ENCODE measurements around the gene DUSP7. TPM values are rescaled to one million over a fixed set of nuclear protein-coding genes. Genes with fewer than 3 reads are reported as not detected.

Gene DUSP7
- total RNA-seq, 1 donor from 2014 or later = 32.5 TPM

DNA sequence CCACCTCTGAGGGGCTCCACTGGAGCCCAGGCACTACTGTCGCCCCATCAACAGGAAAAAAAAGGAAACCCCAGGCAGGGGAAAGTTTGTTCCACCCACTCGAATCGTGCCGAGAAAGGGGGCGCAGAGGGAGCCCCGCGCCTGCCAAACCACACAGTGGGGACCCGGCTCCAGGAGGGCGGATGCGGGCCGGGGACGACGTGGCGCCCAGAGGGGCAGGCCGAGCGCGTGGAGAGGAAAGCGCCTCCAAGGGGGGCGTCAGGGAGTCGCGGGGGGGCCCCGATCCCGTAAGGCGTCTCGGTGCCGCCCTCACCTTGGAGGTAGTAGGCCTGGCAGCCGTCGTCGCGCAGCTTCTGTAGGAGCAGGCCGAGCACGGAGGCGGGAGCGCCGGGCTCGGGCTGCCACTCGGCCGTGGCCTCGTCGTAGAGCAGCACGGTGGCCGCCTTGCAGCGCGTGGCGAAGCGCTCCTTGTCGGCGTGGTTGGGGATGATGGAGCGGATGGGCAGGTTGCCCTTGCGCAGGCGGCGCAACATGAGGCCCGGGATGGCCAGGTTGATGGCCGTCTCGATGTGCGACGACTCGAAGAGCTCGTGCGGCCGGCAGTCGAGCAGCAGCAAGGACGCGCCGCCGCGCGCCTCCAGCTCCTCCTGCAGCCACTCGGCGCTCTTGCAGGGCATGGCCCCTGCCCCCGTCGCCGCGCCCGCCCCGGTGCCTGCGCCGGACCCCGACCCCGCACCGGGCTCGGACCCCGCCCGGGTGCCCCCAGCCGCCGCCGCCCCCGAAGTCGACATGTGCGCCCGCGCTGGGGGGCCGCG is 627 bp downstream of the DUSP7 start:
- DNase-seq (ENCODE audit: low spot score) = no peak
- Mint-ChIP-seq H3K27ac (ENCODE audit: unreplicated experiment) (peak overlapping the region; percentile 83), H3K27me3 (ENCODE audit: low read depth) (no peaks in the 10 kb centered on the region)

DNA sequence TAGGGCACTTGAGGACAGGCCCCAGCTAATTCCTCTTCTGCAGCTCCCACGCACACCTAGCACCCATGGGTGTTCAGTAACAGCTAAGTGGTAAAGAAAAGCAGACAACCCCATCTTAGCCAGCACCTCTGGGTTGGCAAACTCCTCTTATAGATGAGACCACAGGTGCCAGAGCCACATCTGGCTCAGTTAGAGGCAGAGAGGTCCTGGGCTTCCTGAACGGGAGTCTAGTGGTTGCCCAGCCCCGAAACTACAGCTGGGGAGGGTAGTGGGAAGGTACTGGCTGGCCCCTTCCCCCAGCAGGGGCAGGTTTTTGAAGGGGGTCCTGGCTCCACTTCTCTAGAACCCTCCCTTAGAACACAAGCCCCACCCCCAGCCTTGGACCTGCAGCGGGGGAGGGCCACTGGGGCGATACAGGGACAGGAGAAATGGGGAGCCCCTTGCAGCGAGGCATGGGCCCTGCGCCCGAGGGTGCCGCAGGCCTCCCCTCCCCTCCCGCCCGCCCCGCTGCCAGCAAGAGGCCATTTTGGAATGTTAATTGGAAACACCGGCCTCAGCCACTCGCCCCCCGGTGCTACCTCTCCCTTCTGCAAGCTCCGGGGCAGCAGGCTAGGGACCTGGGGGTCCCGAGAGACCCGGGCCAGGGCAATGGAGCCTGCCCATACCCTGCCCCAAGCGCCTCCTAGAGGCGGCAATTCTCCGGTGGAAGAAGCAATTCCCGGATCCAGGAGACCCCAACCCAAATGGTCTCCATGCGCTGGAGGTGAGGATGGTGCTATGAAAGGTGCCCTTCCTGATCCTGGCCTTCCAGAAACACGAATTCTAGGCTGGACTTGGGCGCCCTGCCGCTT is 1.5 kb downstream of the DUSP7 start:
- peaks cover 15% of the 10 kb centered on the region for H3K36me3 Mint-ChIP-seq (ENCODE audit: low read depth)
- peak overlapping the region; percentile 84 for H3K4me3 Mint-ChIP-seq (ENCODE audit: unreplicated experiment)
- no peak for DNase-seq (ENCODE audit: low spot score)
- no peaks in the 10 kb centered on the region for H3K9me3 Mint-ChIP-seq (ENCODE audit: low read depth)
- H3K4me1 Mint-ChIP-seq (ENCODE audit: low read depth) = peaks cover 39% of the 10 kb centered on the region
- H3K27ac Mint-ChIP-seq (ENCODE audit: unreplicated experiment) = peak overlapping the region; percentile 83
- no peaks in the 10 kb centered on the region for H3K27me3 Mint-ChIP-seq (ENCODE audit: low read depth)
- TF ChIP-seq, protein P1, sequence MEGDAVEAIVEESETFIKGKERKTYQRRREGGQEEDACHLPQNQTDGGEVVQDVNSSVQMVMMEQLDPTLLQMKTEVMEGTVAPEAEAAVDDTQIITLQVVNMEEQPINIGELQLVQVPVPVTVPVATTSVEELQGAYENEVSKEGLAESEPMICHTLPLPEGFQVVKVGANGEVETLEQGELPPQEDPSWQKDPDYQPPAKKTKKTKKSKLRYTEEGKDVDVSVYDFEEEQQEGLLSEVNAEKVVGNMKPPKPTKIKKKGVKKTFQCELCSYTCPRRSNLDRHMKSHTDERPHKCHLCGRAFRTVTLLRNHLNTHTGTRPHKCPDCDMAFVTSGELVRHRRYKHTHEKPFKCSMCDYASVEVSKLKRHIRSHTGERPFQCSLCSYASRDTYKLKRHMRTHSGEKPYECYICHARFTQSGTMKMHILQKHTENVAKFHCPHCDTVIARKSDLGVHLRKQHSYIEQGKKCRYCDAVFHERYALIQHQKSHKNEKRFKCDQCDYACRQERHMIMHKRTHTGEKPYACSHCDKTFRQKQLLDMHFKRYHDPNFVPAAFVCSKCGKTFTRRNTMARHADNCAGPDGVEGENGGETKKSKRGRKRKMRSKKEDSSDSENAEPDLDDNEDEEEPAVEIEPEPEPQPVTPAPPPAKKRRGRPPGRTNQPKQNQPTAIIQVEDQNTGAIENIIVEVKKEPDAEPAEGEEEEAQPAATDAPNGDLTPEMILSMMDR (IDR thresholded peaks at IDR 0.05) = peak; percentile 74

More for the DNA sequence above, 627 bp downstream of the DUSP7 start:
- Mint-ChIP-seq H3K4me3 (ENCODE audit: unreplicated experiment) (peak overlapping the region; percentile 84), H3K4me1 (ENCODE audit: low read depth) (peaks cover 39% of the 10 kb centered on the region), H3K9me3 (ENCODE audit: low read depth) (no peaks in the 10 kb centered on the region), H3K36me3 (ENCODE audit: low read depth) (peaks cover 13% of the 10 kb centered on the region)
- TF ChIP-seq, protein P1 (IDR thresholded peaks at IDR 0.05) = peak; percentile 37

DNA sequence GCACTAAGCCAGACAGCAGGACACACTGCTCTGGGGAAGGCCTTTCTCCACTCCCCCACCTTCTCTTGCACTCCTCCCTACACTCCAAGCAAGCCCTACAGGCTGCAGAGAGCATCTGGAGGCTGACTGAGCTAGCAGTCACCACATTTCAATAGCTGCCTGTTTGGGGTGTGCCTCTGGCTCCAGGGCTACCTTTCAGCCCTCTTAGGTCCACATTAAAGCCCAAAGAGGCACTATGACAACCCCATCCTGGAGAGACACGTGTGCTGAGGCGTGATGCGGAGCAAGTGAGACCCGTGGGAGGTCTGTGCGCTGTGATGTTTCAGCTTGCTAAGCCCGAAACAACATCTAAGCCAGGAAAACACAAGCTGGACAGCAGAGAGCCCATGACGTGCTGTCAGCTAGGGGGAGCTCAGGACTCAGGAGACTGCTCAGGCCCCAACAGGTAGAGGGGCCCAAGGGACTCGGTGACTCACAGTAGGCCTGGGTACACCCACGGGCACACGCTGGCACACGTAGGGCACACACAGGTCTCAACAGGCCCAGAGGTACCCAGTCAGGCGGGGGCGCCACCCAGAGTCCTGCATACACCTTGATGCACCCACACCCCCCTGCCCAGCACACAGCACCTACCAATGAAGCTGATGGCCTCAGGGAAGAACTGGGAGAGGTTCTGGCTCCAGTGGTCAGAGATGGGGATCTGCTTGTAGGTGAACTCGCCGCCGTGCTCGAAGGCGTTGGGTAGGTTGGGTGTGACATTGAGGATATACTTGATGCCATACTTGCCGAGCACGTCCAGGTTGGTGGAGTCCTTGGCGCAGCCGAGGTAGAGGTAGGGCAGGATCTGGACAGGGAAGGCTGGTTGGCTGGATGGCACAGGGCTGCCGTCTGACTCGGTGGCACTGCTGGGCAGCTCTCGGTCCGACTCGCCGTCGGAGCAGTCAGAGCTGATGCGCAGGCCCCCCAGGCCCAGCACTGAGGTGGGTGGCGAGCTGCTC is 2.8 kb downstream of the DUSP7 start:
- Mint-ChIP-seq H3K27me3 (ENCODE audit: low read depth) (no peaks in the 10 kb centered on the region), H3K36me3 (ENCODE audit: low read depth) (peaks cover 19% of the 10 kb centered on the region), H3K9me3 (ENCODE audit: low read depth) (no peaks in the 10 kb centered on the region), H3K27ac (ENCODE audit: unreplicated experiment) (peak overlapping the region; percentile 95), H3K4me3 (ENCODE audit: unreplicated experiment) (peak overlapping the region; percentile 84), H3K4me1 (ENCODE audit: low read depth) (peaks cover 46% of the 10 kb centered on the region)
- TF ChIP-seq, protein P1 (IDR thresholded peaks at IDR 0.05) = peak; percentile 19
- no peak for DNase-seq (ENCODE audit: low spot score)

DNA sequence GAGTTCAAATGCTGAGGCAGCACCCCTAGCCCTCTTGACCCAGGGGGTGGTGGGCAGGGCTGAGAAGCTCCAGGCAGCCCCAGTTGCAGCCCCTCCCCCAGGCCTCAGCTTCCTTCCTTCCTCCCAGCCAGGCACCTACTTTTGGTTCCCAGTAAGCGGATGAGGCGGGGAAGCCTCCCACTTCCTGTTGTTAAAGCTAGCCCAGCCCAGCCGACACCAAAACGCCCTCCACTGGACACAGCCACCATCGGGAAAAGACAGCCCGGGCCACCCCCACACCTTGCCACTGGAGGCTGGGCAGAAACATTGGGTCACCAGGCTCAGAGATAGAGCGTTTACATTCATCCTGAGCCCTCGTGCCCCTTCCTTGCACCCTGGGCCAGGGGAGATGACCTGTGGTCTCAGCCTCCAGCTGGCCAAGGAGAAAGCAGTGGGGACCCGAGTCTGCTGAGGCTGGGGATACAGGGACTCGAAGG is 3.5 kb downstream of the DUSP7 start:
- peaks cover 19% of the 10 kb centered on the region for H3K36me3 Mint-ChIP-seq (ENCODE audit: low read depth)
- H3K27ac Mint-ChIP-seq (ENCODE audit: unreplicated experiment) = peak overlapping the region; percentile 95
- H3K27me3 Mint-ChIP-seq (ENCODE audit: low read depth) = no peaks in the 10 kb centered on the region
- TF ChIP-seq, protein P1 (IDR thresholded peaks at IDR 0.05) = peak; percentile 77
- peak overlapping the region; percentile 84 for H3K4me3 Mint-ChIP-seq (ENCODE audit: unreplicated experiment)
- no peaks in the 10 kb centered on the region for H3K9me3 Mint-ChIP-seq (ENCODE audit: low read depth)
- DNase-seq (ENCODE audit: low spot score) = no peak
- H3K4me1 Mint-ChIP-seq (ENCODE audit: low read depth) = peaks cover 53% of the 10 kb centered on the region

Data from chondrocyte (in vitro differentiated cells).